NCI-H1436 (cell line): ENCODE measurements around the gene ARHGAP6.
"Not testable (repeated sequence)": the region's sequence is repeated elsewhere in the genome, so short reads cannot be mapped to it uniquely, and the experiment has no call there.

Source experiments
- DNase-seq: peaks from one replicate; lab custom pipeline; 2025; lab: John Stamatoyannopoulos, UW

Gene ARHGAP6

GRCh38 chrX:11648705-11649519, 16.8 kb downstream of the ARHGAP6 start:
- no peak for DNase-seq

DNA sequence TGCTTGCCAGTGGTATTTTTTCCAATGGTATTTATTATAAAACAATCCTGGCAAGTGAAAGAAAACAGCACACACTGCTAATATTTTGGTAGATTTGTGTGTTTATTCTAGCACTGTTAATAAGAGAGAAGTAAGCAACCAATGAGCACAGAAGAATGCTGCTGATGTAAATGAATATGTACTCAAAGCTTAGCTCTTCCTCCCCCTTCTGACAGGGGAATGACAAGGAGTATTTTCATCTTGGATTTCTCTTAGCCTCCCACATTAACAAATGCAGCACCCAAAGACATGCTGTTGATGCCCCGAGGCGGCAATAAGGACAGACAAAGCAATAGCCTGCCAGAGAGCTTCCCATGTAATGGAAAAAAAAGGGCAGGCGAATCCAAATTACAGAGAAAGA, 18.6 kb downstream of the ARHGAP6 start:
- DNase-seq = no peak

GRCh38 chrX:11641349-11642065, 24.2 kb downstream of the ARHGAP6 start:
- DNase-seq = no peak

GRCh38 chrX:11640089-11640488, 25.6 kb downstream of the ARHGAP6 start:
- DNase-seq = no peak

DNA sequence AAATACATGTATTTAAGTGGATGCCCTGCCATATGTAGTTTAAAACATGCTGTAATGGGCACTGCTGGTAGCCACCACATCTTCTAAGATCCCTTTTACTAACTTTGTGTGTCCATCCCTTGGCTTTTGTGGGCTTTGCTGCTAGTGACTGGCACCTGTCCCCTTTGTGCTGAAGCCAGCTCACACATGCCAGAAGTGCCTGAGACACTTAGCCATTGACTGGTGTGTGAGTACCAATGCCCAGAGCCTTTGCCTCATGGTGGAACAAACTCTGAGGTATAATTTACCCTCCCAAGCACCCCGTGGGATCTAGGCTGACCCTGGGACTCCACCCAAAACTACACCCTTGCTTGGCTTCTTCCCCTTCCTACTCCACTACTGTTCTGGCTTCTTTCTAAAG, 33.0 kb downstream of the ARHGAP6 start:
- DNase-seq = no peak

DNA sequence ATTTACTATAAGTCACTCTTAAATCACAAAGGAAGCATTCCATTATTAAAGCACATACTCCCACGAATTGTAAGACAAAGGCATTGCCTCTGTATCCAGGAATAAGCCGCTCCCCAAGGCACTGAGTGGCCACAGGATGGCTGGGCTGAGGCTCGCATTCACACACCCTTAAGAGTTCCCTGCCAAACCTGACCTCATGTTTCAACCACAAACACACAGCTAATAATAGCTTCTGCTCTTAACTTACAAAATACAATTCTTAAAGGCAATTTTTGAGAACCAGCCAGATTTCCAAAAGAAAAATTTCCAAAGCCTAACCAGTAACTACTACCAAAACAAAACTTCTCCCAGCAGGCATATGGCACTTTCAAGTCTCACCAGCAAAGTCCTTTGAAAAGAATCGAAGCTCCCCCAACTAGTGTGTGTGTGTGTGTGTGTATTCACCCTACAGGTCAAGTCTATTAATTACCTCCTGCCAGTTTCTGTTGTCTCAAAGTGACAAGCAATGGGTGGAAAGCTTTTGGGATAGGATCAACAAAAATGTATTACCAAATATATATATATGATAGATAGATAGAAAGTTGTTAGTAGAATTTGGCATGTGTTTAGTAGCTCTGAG, 36.0 kb downstream of the ARHGAP6 start:
- DNase-seq = no peak

DNA sequence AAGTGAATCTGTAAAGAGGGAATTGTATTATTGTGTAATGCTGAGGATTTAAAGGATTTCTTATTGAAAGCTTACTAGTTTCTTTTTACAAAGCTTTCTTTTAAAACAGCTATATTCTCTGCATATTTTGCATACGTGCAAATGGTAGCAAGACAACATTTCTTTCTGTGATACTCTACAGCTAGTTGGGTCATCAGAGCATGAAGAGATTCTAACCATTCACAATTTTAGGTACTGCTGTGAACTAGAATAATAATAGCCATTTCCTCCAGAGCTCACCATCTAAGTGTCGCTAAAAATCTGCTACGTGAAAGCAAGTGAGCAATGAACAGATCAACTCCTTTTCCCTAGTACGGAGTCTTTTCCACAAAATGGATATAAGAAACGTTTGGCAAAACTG, 37.3 kb downstream of the ARHGAP6 start:
- no peak for DNase-seq

DNA sequence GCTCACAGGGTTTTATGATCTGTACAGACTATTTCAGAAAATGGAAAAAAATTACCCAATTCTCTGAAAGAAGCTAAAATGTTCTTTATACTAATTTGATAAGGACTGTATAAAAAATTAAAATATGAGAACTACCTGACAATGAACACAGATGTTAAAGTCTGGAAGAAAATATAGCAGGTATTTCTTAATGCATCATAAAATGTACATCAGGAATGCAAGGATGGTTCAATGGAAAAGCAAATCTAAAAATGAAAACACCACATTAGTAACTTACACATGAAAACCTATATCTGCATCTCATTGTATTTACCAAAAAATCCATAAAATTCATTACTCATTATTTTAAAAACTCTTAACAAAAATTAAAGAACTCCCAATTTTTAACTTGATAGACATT, 39.4 kb downstream of the ARHGAP6 start:
- DNase-seq = no peak

GRCh38 chrX:11619441-11619840, 46.3 kb downstream of the ARHGAP6 start:
- DNase-seq = no peak

DNA sequence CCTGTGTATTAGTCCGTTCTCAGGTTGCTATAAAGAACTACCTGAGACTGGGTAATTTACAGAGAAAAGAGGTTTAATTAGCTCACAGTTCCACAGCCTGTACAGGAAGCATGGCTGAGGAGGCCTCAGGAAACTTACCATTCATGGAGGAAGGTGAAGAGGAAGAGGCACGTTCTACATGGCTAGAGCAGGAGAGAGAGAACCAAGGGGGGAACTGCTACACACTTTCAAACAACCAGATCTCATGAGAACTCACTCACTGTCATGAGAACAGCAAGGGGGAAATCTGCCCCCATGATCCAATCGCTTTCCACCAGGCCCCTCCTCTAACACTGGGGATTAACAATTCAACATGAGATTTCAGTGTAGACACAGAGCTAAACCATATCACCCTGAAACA, 51.5 kb downstream of the ARHGAP6 start:
- not testable (repeated sequence) for DNase-seq

- DNase-seq = no peak
These were observed 53.8 kb downstream of the ARHGAP6 start for GRCh38 chrX:11611965-11612364.

DNA sequence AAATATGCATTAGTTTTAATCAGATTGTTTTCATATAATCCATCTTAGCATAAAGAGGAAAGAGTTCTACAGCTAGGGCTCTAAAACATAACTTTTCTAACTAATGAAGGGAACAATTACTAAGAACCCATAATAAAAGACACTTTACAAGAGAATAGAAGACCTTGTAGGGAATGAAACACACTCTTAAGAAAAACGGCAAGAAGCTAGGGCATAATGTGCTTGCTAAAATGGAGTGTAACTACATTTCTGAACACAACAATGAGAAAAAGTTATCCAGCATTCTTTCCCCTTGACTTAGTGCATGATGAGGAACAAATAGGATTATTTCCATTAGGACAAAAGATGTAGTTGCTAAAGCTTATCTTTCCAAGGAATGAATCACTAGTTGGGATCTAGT, 54.6 kb downstream of the ARHGAP6 start:
- no peak for DNase-seq

DNA sequence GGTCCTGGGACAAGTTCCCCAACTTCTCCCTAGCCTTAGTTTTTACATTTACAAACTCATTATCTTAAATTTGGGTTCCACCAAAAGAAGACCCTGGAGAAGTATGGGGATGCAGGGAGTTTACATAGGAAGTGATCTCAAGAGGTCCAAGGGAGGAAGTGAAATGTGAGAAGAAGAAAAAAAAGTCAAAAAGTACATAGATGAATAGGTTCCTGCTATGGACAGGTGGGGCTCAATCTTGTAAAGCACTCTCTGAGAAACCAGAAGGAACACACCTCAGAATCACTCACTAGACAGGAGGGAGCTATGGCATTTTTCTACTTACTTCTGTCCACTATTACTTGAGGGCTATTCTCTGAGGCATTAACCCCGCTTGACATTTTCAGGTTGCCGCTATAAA, 56.6 kb downstream of the ARHGAP6 start:
- no peak for DNase-seq

- no peak for DNase-seq
These were observed 59.3 kb downstream of the ARHGAP6 start for GRCh38 chrX:11606408-11606807.

DNA sequence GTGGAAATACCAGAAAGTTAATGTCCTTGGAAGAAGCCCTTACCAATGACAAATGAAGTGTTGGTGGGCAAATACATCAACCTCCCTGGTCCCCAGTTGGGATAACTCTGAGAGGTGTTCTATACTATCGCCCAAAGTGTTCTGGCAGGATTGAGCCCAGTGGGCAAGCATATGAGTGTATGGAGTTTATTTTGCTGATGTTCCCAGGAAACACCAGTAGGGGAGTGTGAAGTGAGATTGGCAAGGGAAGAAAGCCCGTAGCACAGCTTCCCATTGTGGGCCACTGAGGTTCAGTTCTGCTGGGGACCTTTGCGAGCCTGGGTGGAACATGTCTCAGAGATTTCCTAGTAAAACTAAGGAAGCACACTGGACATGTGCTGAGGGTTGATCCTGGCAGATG, 65.1 kb downstream of the ARHGAP6 start:
- no peak for DNase-seq

DNA sequence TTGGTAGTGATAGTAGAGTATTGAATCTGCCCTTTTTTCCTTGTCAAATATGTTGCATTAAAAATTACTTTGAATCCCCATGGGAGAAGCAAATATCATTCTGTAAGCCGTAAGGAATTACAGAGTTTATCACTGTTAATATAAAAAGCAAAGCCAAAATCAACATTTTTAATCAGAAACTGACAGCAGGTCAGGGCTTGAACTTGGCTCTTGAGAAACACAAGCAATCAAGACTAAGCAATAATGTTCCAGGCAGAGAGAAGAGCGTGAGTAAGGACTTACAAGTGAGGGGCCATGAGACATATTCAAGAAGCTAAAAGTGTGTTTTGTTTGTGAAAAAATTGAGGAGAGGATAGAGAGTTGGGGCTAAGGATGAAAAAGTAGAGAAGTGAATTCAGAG, 68.2 kb downstream of the ARHGAP6 start:
- no peak for DNase-seq

GRCh38 chrX:11591723-11592346, 73.9 kb downstream of the ARHGAP6 start:
- no peak for DNase-seq

DNA sequence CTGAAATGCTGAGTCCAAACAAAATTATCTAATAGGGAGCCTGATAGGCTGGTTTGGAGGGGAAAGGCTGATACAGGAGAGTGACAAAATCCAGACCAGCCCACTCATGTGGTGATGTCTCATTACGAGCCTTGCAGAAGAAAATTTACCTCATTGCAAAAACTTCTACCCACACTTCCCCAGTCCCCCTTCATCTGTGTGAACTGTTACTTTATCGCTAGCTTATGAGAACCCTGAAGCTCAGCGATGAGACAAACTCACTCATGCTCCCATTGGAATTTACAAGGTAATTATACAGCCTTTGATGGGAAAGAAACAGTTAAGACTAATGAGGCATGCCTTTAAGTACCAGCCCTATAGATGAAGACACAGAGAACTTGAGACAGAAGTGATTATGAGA, 76.1 kb downstream of the ARHGAP6 start:
- DNase-seq = no peak

DNA sequence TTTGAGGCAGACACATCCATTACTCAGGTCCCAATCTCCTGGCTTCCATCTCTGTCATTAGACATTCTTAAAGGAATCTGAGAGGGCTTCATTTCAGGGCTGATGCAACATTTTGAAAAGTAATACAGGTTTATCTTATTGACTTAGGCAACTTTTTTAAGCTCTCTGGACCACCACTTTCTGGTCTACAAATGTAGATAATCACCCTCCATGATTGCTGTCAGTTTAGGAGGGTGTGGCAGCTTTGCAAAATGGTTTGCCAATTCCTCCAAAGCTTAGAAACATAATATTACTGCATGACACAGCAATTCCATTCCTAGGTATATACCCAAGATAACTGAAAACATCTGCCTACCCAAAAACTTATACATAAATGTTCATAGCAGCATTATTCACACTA, 77.6 kb downstream of the ARHGAP6 start:
- DNase-seq = no peak

GRCh38 chrX:11585174-11585573, 80.5 kb downstream of the ARHGAP6 start:
- no peak for DNase-seq

GRCh38 chrX:11580789-11581188, 84.9 kb downstream of the ARHGAP6 start:
- DNase-seq = no peak
